GM19452 (cell line): ENCODE data around the gene TST.

Experiments
- ATAC-seq: cut with Tn5 transposase; IDR thresholded peaks from one replicate; pipeline ENCODE4 v1.9.1; 2021; ENCODE audit not compliant: unreplicated experiment

TST gene

DNA sequence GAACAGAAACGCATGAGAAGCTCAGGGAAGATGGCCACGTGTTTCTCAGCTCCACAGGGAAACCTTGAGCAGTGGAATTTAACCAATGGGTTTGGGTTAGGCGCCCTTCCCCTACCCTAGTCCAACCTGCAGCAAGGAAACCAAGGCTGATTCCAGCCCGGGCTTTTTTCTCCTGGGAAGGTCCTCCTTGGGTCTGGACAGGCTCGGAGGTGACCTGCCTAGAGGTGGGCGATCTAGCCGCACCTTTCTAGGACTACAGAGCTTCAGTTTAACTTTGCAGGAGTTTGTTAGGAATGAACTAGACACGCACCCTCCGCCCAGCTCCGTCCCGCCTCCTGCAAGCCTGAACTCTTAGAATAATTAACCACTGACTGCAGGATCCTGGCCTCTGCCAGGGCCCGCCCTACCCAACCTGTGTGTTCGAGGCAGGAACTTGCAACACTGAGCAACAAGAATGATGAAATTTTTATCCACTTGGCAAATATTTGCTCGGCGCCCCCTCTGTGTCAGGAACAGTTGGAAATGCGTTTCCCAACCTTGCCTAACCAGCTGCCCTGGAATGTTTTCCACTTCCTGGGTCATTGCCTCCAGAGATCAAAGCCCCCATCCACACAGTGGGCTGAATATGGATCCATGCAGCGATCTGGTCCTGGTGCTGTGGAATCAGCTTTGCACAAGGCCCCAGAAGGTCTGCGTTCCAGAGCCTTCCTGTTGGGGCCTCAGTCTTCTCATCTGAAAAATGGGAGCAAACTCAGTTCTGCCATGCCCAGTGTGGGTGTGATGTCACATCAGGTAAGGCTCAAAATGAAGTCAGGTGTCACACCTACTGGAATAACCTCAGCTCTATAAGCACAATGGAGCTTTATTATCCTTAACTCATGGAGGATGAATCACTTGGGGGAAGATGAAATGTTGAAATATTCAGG lies 13.6 kb upstream of the TST start:
- no peak for ATAC-seq

DNA sequence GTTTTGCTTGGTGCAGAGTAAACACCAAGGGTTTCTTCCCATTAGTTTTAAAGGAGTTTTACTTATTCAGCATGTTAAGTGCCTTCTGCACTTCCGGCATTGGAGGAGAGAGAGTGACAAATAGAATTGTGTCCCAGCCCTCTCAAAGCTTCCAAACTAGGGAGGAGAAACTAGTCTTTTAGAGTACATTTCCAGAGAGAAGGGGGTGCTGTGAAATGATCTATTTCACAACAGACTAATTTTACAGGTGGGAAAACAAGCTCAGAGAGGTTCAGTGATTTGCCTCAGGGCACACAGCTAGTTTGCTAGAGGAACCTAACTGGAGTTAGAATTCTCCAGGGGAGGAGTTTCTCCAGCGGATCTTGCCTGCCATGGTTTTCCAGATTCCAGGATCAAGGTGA lies 12.9 kb upstream of the TST start:
- ATAC-seq: no peak

DNA sequence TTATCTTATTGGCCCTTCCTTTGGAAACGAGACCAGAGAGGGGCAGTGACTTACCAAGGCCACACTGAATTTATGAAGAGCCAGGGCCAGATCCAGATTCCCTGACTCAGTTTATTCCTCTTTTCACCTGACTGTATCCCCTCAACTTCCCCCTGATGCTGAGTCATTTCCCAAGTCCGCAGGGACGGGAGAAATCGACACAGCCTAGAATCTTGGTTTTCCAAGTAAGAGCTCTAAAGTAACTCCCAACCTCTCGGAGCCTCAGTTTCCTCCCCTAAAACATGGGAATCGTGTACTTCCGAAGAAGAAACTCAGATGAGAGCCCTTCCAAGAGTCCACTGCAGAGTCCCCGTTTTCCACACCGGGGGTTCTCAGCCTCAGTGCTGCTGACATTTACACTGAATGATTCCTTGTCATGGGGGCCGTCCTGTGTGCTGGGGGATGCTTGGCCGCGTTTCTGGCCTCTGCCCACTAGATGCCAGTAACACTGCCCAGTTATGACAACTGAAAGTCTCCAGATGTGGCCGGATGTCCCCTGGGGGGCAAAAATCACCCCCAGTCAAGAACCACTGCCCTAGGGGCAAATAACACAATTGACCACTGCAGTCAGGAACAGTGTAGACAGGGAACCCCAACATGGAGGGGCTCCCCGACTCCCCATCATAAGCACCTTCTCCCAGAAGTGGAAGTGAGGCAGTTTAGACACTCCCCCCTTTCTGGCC lies 11.5 kb upstream of the TST start:
- ATAC-seq: no peak

DNA sequence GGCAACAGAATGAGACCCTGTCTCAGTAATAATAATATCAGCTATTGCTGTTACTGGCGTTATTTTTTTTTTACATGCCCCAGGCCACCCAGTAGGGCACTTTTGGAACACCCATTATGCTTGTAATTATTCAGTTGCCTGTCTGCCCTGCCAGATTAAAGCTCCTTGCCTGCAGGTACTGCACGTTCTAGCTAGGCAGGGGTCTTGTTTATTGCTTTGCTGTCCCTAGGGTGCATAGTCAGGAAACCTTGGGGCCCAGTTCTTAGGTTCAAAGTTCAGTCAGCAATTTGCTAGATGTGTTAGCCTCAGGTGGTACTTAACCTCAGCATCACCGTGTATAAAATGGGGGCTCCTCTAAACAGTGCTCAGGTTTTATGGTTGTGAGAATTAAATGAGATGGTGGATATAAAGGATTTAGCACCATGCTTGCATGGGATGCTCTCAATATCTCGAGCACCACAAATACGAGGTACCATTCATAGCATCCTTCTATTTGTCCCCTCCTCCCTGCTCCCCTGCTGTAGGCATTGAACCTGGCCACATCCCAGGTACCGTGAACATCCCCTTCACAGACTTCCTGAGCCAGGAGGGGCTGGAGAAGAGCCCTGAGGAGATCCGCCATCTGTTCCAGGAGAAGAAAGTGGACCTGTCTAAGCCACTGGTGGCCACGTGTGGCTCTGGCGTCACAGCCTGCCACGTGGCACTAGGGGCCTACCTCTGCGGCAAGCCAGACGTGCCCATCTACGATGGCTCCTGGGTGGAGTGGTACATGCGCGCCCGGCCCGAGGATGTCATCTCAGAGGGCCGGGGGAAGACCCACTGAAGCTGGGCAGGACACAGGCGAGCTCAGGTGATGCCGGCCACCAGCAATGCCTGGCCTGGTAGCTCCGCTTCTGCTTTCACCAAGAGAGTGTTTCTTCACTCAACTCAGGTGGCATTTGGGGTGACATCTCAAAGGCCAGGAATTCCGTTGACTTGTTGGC lies 9.7 kb upstream of the TST start:
- no peak for ATAC-seq

DNA sequence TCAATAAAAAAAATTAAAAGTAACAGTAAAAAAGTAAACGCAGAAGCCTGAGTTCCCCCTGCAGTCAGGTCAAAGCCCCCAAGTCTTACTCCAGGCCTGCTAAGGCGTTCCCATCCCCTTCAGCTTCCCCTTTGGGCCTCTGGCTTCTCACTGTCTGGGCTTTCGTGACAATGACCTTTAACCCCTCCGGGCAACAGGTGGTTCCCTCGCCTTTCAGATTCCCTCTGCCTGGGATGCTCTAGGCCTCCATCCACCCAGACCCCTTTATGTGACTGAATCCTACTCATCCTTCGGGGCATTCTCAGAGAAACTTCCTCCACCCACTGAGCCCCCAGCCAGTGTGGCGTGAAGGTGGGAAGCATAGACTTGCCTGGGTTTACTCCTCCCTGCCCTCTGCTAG lies 8.3 kb upstream of the TST start:
- ATAC-seq: no peak

DNA sequence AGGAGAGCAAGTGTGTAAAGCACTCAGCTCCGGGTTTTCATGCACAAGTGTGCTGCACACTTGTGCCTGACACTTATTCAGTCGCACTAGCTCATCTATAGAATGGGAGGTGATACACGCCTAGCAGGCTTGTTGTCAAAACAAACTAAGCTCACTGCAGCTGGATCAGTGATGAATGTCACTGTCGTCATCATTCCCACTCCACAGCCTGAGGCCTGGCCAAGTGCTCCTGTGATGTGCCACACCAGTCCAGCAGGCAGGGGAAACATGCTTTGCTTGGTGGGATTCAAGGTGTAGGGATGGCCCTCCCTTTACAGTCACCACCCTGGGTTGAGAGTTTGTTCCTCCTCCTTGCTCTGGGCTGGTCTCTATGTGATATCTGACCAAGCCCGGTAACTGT lies 7.1 kb upstream of the TST start:
- ATAC-seq: no peak

DNA sequence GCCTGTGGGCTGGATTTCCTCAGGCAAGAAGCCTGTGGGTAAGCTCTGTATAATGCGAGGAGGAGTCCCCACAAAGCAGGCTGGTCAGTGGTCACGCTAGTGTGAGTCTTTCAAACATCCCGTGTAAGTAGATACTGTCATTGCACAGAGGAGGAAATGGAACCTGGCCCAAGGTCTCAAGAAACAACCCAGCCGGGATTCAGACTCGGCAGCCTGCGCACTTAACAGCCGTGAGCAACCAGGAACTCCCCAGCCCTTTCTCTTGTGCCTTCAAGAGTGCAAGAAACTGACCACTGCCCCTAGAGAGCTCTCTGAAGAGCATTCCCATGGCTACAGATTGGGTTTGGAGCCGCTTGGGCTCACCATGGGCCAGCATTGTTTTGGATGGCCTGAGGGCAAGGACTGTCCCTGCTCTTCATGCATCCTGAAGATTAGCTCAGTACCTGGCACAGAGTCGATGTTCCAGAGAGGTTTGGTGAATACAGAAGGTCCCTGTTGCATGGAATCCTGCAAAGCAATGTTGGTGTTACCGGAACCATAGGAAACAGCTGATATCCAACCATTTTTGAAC lies 6.3 kb upstream of the TST start:
- no peak for ATAC-seq

DNA sequence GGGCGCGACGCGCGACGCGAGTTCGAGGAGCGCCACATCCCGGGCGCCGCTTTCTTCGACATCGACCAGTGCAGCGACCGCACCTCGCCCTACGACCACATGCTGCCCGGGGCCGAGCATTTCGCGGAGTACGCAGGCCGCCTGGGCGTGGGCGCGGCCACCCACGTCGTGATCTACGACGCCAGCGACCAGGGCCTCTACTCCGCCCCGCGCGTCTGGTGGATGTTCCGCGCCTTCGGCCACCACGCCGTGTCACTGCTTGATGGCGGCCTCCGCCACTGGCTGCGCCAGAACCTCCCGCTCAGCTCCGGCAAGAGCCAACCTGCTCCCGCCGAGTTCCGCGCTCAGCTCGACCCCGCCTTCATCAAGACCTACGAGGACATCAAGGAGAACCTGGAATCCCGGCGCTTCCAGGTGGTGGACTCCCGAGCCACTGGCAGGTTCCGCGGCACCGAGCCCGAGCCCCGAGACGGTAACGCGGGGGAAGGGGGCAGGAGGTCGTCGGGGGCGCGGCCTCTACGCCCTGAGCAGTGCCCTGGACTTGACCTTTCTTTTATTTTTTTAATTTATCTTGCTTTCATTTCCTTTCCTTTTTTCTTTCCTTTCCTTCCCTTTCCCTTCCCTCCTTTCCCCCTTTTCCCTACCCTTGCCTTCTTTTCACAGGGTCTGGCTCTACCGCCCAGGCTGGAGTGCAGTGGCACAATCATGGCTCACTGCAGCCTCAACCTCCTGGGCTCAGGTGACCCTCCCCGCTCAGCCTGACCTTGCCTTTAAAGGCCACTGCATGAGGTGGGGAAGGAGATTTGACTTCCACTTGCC lies 5.3 kb upstream of the TST start:
- ATAC-seq: no peak

DNA sequence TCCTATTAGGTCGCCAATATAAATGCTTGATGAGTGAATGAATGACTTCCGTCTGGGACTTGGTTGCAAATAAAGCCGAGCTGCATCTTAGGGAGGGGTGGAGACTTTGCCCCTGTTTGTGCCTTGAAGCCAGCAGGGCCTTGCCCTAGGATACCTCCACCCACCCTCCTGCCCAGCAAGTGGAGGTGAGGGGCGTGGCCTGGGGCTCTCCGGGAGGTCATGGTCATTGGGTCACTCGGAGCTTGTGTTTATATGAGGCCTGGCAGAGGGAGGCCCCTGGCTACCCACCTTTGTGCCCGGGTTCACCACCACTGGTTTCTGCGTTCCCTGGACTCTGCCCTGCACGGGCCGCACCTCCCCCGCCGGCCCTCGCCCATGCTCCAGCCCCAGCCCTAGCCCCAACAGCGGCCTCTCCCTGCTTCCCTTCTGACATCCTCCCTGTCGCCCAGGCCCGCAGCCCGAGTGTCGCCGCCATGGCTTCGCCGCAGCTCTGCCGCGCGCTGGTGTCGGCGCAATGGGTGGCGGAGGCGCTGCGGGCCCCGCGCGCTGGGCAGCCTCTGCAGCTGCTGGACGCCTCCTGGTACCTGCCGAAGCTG lies 4.6 kb upstream of the TST start:
- no peak for ATAC-seq

DNA sequence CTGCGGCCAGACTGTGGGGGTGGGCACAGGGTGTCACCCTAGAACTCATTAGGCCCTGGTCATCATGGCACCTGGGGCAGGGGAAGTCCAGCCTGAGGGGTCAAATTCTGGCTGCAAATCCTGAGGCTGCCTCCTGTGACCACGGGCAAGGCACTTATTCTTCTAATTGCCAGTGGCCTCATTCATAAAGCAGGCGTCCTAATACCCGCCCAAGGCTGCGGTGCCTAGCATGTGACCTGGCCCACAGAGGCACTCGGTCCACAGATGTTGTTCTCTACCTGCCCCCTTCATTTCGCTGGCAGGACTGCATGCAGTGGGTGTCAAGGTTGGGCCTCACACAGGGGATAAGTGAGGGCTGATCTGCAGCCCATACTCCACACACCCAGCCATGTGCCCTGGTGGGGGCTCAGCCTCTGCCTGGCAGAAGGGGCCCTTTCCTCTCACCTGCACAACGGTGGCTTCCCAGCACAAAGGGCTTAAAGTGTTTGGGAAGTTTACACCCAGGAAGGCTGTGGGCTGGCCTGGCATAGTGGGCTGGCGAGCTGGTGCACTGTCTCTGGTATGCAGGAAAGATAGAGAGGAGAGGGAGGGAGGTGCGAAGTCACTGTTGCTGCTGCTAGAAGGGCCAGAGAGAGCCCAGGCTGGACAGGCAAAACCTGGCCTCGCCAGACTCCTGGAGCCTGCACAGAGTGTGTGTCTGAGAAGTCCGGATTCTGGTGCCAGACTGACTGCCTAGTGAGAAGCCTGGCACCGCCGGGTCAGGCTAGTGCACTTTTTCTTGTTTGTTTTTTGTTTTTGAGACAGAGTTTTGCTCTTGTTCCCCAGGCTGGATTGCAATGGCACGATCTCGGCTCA lies 3.5 kb upstream of the TST start:
- no peak for ATAC-seq

DNA sequence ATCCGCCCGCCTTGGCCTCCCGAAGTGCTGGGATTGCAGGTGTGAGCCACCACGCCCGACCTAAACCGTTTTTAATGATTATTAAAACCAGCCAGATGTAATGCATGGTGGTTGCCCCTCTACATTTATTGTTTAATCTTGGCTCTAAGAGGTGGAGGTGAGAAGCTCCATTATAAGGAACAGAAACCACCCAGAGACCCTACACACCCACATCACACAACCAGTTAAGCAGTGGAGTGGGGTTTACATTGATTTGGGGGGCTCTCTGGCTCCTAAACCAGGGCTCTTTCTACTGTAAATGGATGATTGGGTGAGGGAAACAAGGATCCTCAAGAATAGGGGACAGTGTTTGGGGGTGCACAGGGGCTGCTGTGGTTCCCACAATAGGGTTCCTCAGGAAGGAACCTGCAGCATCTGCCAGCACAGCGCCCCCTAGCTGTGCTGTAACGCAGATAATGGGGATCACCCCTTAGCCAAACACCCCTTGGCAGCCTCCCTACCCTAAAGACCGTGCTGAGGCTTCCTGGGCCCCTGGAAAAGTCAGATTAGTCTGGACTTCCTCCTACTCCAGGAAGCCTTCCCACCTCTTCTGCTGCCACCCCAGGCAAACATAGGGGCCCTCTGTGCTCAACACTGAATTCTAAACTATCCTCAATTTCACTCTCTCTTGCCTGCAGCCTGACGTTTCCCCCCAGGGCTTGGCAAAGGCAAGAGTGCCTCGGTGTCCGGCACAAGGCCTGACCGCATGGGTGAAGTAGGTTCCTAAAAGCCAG lies 2.6 kb upstream of the TST start:
- ATAC-seq: no peak

DNA sequence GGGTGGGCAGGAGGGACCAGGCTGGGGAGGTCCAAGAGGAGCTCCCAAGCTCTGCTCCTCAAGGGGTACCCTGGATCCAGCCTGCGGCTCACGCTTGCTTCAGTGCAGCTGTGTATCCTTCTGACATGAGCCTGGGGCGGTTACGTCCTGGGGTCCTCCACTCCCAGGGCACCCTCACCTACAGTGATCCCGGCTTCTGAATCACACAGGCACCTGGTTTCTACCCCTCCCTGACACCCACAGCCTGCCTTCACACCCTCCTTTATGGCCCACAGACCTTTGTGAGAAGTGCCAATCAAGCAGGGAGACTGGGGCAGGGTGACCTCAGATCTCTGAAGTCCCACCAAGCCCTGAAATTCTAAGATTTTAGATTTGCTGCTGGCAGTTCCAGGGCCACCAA lies 1.8 kb upstream of the TST start:
- no peak for ATAC-seq

DNA sequence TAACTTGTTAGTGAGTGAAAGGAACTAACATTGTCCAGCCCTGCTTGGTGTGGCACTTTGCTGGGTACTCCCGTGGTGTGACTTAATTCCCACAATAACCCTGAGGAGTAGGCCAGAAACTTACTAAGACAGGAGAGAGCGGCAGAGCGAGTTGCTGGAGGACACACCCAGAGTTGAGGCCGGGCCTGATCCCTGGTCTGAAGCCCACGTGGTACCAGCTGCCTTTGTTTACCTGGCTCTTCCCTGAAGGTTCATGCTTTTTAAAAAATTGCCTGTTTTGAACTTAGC lies 889 bp upstream of the TST start:
- no peak for ATAC-seq

DNA sequence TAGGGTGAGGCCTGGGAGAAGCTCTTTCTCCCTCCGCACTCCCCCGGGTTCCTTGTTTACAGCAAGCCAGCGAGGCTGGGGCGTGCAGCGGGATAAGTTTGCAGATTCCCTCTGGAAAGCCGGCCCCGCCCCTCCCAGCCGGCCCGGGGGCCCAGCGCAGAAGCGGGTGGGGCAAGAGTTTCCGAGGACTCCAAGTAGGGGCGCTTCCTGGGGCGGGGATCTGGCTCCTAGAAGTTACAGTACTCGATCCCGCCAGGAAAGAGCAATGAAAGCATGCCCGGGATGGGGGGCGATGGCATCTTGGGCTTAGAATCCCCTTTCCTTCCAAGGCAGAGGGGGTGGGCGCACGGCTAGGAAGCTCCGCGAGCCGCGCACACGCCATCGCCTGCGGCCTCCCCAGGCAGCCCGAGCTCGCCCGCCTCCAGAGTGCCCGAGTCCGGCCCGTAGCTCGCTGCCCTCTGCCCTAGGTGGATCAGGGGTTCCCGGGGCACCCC lies 385 bp downstream of the TST start:
- ATAC-seq: peak; percentile 39

DNA sequence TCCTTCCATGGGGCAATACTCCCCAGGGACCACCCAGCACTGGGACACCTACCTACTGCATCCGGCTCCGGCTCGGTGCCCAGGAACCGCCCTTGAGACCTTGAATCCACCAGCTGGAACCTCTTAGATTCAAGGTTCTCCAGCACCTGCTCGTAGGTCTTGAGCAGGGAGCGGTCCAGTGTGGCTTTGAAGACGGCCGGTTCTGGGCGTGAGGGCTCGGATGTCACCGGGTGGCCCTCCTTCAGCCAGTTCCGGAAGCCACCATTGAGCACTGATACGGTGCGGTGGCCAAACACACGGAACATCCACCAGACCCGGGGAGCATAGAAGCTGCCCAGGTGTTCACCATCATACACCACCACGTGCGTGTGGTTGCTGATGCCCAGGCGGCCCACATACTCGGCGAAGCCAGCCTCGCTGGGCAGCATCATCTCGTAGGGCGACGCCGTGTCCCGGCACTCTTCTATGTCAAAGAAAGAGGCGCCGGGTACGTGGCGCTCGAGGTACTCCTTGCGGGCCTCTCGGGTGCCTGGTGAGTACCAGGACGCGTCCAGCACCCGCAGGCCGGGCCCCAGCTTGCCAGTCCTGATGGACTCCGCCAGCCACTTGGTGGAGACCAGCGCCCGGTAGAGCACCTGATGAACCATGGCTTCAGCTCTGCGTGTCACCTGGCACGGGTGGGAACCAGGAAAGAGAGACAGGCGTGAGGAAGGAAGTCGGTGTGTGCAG lies 997 bp downstream of the TST start:
- no peak for ATAC-seq

DNA sequence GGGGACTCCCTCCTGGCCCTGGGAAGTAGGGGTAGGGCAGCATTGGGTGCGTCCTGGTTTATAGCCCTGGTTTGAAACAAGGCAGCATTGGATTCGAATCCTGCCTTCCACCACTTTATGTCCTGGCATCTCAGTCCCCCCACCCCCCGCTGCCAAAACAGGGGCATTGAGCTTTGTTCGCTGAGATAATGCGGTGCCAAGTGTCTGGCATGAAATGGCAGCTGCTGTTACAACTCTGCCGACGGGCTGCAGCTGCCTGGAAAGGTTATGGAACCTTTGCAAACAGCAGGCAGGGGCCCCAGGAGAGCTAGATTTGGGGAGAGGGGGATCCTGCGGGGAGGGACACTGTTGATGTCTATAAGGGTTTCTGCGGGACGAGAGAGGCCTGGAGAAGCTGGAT lies 1.9 kb downstream of the TST start:
- ATAC-seq: no peak

DNA sequence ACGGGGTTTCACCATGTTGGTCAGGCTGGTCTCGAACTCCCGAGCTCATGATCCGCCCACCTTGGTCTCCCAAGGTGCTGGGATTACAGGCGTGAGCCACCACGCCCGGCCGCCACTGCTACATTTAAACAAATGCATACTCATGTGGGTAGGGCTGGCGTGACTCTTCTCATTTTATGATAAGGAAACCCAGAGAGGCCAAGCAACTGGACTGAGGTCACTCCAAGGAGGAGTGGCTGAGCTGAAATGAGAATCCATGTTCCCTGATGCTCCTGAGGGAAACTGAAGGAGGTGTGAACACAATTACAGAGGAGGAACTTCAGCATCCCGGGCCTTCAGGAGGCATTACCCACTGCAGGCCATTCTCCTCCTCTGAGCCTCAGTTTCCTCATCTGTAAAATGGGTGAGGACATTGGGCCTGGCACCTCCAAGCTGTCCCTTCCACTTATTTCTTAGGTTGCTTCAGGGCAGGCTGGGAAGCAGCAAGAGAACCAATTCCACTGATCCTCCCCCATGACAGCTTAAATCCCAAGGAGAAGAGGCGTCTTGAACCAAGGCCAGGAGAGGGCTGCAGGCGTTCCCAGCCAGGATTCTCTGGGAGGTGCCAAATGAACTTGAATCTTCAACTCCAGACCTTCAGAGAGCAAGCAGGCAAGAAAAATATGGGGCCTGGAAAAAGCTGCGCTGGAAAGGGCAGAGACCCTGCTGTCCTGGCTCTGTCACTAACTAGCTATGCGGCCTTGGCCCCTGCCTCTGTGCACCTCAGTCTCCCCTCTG lies 2.9 kb downstream of the TST start:
- no peak for ATAC-seq
